HepG2 (cell line): ENCODE results near the gene ZNF230. TPM values are rescaled to one million over a fixed set of nuclear protein-coding genes. Genes with fewer than 3 reads are reported as not detected.

Experiments
- ARNT2 ChIP-seq: sonication (generic); formaldehyde crosslinking; IDR thresholded peaks from 2 replicates; pipeline ENCODE4 v1.8.0; 2022; ENCODE audit warnings: mild to moderate bottlenecking, low read depth, missing genetic modification reagents, moderate library complexity
- CCAR2 ChIP-seq: fragments of 200-400 bp; formaldehyde crosslinking; optimal IDR thresholded peaks from 2 replicates; pipeline ENCODE3; 2018; ENCODE audit warnings: low read depth, mild to moderate bottlenecking, low read length, moderate library complexity
- CTCF ChIP-seq: sonication (generic); formaldehyde crosslinking; IDR thresholded peaks from 2 replicates; pipeline ENCODE4 v1.5.0; 2020; ENCODE audit warnings: mild to moderate bottlenecking, missing genetic modification reagents, moderate library complexity
- ETV5 ChIP-seq: IDR thresholded peaks from 2 replicates; pipeline ENCODE4 v1.6.1; 2018; ENCODE audit warnings: missing biosample characterization, missing genetic modification reagents, inconsistent platforms, borderline replicate concordance
- GPN1 ChIP-seq: sonication (generic); formaldehyde crosslinking; IDR thresholded peaks from 2 replicates; pipeline ENCODE4 v1.5.1; 2020; ENCODE audit warnings: missing genetic modification reagents, borderline replicate concordance
- IRX3 ChIP-seq: sonication (generic); formaldehyde crosslinking; IDR thresholded peaks from 2 replicates; pipeline ENCODE4 v1.8.1; 2023; ENCODE audit warnings: mild to moderate bottlenecking, low read depth, missing genetic modification reagents, borderline replicate concordance
- MAFK ChIP-seq, 2 experiments: IDR thresholded peaks in 1 of 2; conservative IDR thresholded peaks in 1 of 2; 2 replicates each; pipeline ENCODE4 v1.6.1; 2011; ENCODE audit warnings: improper control_type of control experiment in 2 of 2, low read length in 2 of 2
- NCOA2 ChIP-seq: sonication (generic); formaldehyde crosslinking; IDR thresholded peaks from 2 replicates; pipeline ENCODE4 v1.8.0; 2022; ENCODE audit warnings: inconsistent platforms
- NFE2L1 ChIP-seq: sonication (generic); formaldehyde crosslinking; IDR thresholded peaks from 2 replicates; pipeline ENCODE4 v1.4.0; 2020; ENCODE audit warnings: missing genetic modification reagents, mild to moderate bottlenecking, borderline replicate concordance
- NONO ChIP-seq, 2 experiments: fragments of 450-650 bp in 1 of 2; sonication (generic) in 1 of 2; formaldehyde crosslinking in 1 of 2; IDR thresholded peaks in 1 of 2; conservative IDR thresholded peaks in 1 of 2; 2 replicates each; pipeline versions ENCODE4 v1.6.1 to v1.8.0; 2017 to 2022; ENCODE audit warnings: mild to moderate bottlenecking in 1 of 2, missing genetic modification reagents in 1 of 2, moderate library complexity in 1 of 2
- NR0B2 ChIP-seq: sonication (generic); formaldehyde crosslinking; IDR thresholded peaks from 2 replicates; pipeline ENCODE4 v1.4.0; 2020; ENCODE audit warnings: mild to moderate bottlenecking, missing genetic modification reagents
- PLRG1 ChIP-seq: fragments of 450-650 bp; conservative IDR thresholded peaks from 2 replicates; pipeline ENCODE4 v1.6.1; 2016
- SMARCE1 ChIP-seq: fragments of 450-650 bp; IDR thresholded peaks from 2 replicates; pipeline ENCODE4 v1.6.1; 2017; ENCODE audit warnings: borderline replicate concordance
- ZBED4 ChIP-seq: sonication (generic); formaldehyde crosslinking; IDR thresholded peaks from 2 replicates; pipeline ENCODE4 v1.4.0; 2020; ENCODE audit warnings: missing genetic modification reagents, borderline replicate concordance
- ZNF160 ChIP-seq: sonication (generic); formaldehyde crosslinking; IDR thresholded peaks from 2 replicates; pipeline ENCODE4 v1.8.0; 2022; ENCODE audit warnings: mild to moderate bottlenecking, inconsistent platforms, missing genetic modification reagents
- ZNF33B ChIP-seq: sonication (generic); formaldehyde crosslinking; IDR thresholded peaks from 2 replicates; pipeline ENCODE4 v1.5.1; 2020; ENCODE audit warnings: mild to moderate bottlenecking, missing genetic modification reagents
- ZNF382 ChIP-seq: sonication (generic); formaldehyde crosslinking; IDR thresholded peaks from 2 replicates; pipeline ENCODE4 v1.5.0; 2020; ENCODE audit warnings: missing genetic modification reagents, mild to moderate bottlenecking, borderline replicate concordance
- ZNF703 ChIP-seq: sonication (generic); formaldehyde crosslinking; IDR thresholded peaks from 2 replicates; pipeline ENCODE4 v1.5.1; 2020; ENCODE audit warnings: missing genetic modification reagents, mild to moderate bottlenecking, moderate library complexity, borderline replicate concordance
- ZNF784 ChIP-seq: sonication (generic); formaldehyde crosslinking; IDR thresholded peaks from 2 replicates; pipeline ENCODE4 v1.5.1; 2020; ENCODE audit warnings: missing genetic modification reagents, mild to moderate bottlenecking, borderline replicate concordance
- ZNF83 ChIP-seq: sonication (generic); formaldehyde crosslinking; IDR thresholded peaks from 2 replicates; pipeline ENCODE4 v1.4.0; 2020; ENCODE audit warnings: missing genetic modification reagents, mild to moderate bottlenecking, borderline replicate concordance
- ZNF891 ChIP-seq: sonication (generic); formaldehyde crosslinking; IDR thresholded peaks from 2 replicates; pipeline ENCODE4 v1.5.0; 2020; ENCODE audit warnings: mild to moderate bottlenecking, missing genetic modification reagents
- ZSCAN21 ChIP-seq: sonication (generic); formaldehyde crosslinking; IDR thresholded peaks from 2 replicates; pipeline ENCODE4 v1.8.0; 2022; ENCODE audit warnings: mild to moderate bottlenecking, missing genetic modification reagents, moderate library complexity, borderline replicate concordance
- polyA plus RNA-seq, 8 experiments: library from polyadenylated mRNA; depleted of rRNA in 3 of 8; stranded (reverse) in 7 of 8; unstranded in 1 of 8; fragments of >200 nt; fragmentation: Illumina TruSeq in 4 of 8; extraction: Trizol in 4 of 8; gene quantifications; 2 replicates each; pipeline versions ENCODE4 v1.2.1 to v1.2.3, GENCODE V29; 2011 to 2016; ENCODE audit warnings: low read depth in 4 of 8, missing spikeins in 1 of 8, mixed read lengths in 1 of 8; ENCODE audit not compliant: insufficient read depth in 1 of 8
- total RNA-seq, 5 experiments: library from RNA; depleted of rRNA; stranded (reverse); fragments of >200 nt; fragmentation: Illumina TruSeq; extraction: Trizol; gene quantifications; 2 replicates each; pipeline ENCODE4 v1.2.3, GENCODE V29; 2016; ENCODE audit warnings: low read depth in 1 of 5

Gene ZNF230
- total and polyA plus RNA-seq, 2 of the 13 experiments (the other 11 are each of a cell fraction or from before 2014, with no cell fraction given): 2.4 to 5.5 TPM

GRCh38 chr19:44051650-44052402 lies 49.1 kb downstream of the ZNF230 start, which contains the start of gene ZNF223 (continued):
- TF ChIP-seq ZNF33B (0 out of 2 replicates have a peak, but pooled peaks have one; percentile 21), PLRG1 (no peak), ETV5 (CRISPR knock-in tag) (no peak; the same call in 1 of the 2 replicates), ZNF703 (CRISPR knock-in tag) (no peak), GPN1 (no peak), ZBED4 (CRISPR knock-in tag) (no peak), ZSCAN21 (no peak), ZNF83 (CRISPR knock-in tag) (no peak), NONO (IDR thresholded peaks at IDR 0.05) (no peak), NONO (CRISPR knock-in tag; conservative IDR thresholded peaks at IDR 0.05) (no peak; the same call in 1 of the 2 replicates), ZNF382 (no peak), NR0B2 (CRISPR knock-in tag) (no peak), ARNT2 (CRISPR knock-in tag) (no peak), NFE2L1 (CRISPR knock-in tag) (no peak), NCOA2 (CRISPR knock-in tag) (peak; percentile 11; the same call in 1 of the 2 replicates), CTCF (CRISPR knock-in tag) (no peak), CCAR2 (no peak), MAFK (conservative IDR thresholded peaks at IDR 0.05 in 1 of 2, IDR thresholded peaks at IDR 0.05 in 1 of 2; ENCODE audit: low read length in 2 of 2) (0 out of 4 replicates have a peak, but pooled peaks of 1 of the 2 experiments have one; percentile 0), ZNF891 (CRISPR knock-in tag) (no peak), ZNF784 (no peak), SMARCE1 (no peak), ZNF160 (CRISPR knock-in tag) (no peak), IRX3 (CRISPR knock-in tag) (no peak)
